AML-193 (cell line): ENCODE results near the gene OTUD5.

Source experiments
- DNase-seq, 2 experiments: peaks; one replicate each; lab custom pipeline; 2025; lab: John Stamatoyannopoulos, UW

Gene OTUD5

GRCh38 chrX:48937054-48937907, 20.1 kb downstream of the OTUD5 start:
- peak; percentile 78 to 83 for DNase-seq

- no peak for DNase-seq
Observed at GRCh38 chrX:48936429-48937053, 20.9 kb downstream of the OTUD5 start.

GRCh38 chrX:48935301-48935670, 22.1 kb downstream of the OTUD5 start:
- no peak for DNase-seq

- DNase-seq = no peak
Observed at GRCh38 chrX:48934581-48935300, 22.7 kb downstream of the OTUD5 start.

- no peak for DNase-seq
Observed at GRCh38 chrX:48933757-48934156, 23.6 kb downstream of the OTUD5 start.

- DNase-seq = no peak
Observed at GRCh38 chrX:48927736-48928382, 29.5 kb downstream of the OTUD5 start.

GRCh38 chrX:48927123-48927522, 30.3 kb downstream of the OTUD5 start:
- DNase-seq = no peak

GRCh38 chrX:48924270-48924669, 33.1 kb downstream of the OTUD5 start:
- no peak for DNase-seq

- no peak for DNase-seq
Observed at GRCh38 chrX:48923771-48924170, 33.6 kb downstream of the OTUD5 start.

GRCh38 chrX:48920718-48921104, 36.7 kb downstream of the OTUD5 start:
- DNase-seq = no peak

- no peak for DNase-seq
Observed at GRCh38 chrX:48919947-48920717, 37.3 kb downstream of the OTUD5 start.

- DNase-seq = no peak
Observed at GRCh38 chrX:48919360-48919841, 38.0 kb downstream of the OTUD5 start.

- peak; percentile 87 for DNase-seq
Observed at GRCh38 chrX:48918643-48919340, 38.6 kb downstream of the OTUD5 start, which contains the start of gene PIM2. TSS of gene PIM2 (minus strand) at chrX:48919024. CDS start at chrX:48918834, 190 bp downstream.

- no peak for DNase-seq
Observed at GRCh38 chrX:48918301-48918642, 39.1 kb downstream of the OTUD5 start.

GRCh38 chrX:48917139-48918001, 40.0 kb downstream of the OTUD5 start:
- peak; percentile 82 to 85 for DNase-seq

GRCh38 chrX:48914593-48915493, 42.6 kb downstream of the OTUD5 start:
- no peak for DNase-seq

GRCh38 chrX:48913605-48914366, 43.6 kb downstream of the OTUD5 start:
- no peak for DNase-seq
